GM10248 (cell line): Measurements from ENCODE around the gene CA10.

Experiments used
- CTCF ChIA-PET: fragments of 300-600 bp; sonication (Branson Sonifier 250); formaldehyde crosslinking; extraction: SDS; loops from one replicate; lab custom pipeline; 2021; ENCODE audit warnings: antibody characterized with exemption; lab: Yijun Ruan, JAX
- POLR2A ChIA-PET: fragments of 350-650 bp; sonication (Branson Sonifier 250); formaldehyde crosslinking; extraction: SDS; loops from one replicate; lab custom pipeline; 2020; ENCODE audit warnings: antibody characterized with exemption; lab: Yijun Ruan, JAX
- DNase-seq: peaks from one replicate; pipeline ENCODE4 v3.0.0; 2012; ENCODE audit errors: extremely low spot score
- TF ChIP-seq, protein P1 (sequence below): IDR thresholded peaks from 2 replicates; pipeline ENCODE4 v1.5.1; 2012; ENCODE audit warnings: mild to moderate bottlenecking, low read depth; ENCODE audit errors: extremely low read depth, missing control alignments, control extremely low read depth

The CA10 gene

DNA sequence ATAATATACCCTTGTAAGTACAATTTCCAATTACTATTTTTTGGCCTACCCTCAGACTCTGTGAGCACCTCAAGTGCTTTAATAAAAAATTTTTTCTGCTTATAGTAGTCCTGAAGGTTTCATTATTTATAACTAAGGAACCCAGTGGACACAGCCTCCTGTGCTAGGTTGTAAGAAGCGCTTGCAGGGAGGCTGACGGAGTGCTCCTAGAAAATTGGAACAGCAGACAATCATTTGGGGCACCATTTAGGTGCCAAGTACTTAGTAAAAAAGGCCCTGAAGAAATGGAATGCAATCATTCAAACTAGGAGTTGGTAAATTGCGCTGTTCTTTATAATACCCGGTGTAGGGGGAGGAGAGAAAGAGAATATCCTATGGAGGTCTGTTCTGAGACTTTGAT is 19.8 kb downstream of the CA10 start:
- CTCF ChIA-PET: no interaction called here
- POLR2A ChIA-PET: no interaction called here
- no peak for DNase-seq
- TF ChIP-seq, protein P1, sequence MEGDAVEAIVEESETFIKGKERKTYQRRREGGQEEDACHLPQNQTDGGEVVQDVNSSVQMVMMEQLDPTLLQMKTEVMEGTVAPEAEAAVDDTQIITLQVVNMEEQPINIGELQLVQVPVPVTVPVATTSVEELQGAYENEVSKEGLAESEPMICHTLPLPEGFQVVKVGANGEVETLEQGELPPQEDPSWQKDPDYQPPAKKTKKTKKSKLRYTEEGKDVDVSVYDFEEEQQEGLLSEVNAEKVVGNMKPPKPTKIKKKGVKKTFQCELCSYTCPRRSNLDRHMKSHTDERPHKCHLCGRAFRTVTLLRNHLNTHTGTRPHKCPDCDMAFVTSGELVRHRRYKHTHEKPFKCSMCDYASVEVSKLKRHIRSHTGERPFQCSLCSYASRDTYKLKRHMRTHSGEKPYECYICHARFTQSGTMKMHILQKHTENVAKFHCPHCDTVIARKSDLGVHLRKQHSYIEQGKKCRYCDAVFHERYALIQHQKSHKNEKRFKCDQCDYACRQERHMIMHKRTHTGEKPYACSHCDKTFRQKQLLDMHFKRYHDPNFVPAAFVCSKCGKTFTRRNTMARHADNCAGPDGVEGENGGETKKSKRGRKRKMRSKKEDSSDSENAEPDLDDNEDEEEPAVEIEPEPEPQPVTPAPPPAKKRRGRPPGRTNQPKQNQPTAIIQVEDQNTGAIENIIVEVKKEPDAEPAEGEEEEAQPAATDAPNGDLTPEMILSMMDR: no peak

- TF ChIP-seq, protein P1: no peak
- DNase-seq: no peak
- POLR2A ChIA-PET: no interaction called here
- CTCF ChIA-PET: no interaction called here
Observed at GRCh38 chr17:52138350-52138749, 20.2 kb downstream of the CA10 start.

DNA sequence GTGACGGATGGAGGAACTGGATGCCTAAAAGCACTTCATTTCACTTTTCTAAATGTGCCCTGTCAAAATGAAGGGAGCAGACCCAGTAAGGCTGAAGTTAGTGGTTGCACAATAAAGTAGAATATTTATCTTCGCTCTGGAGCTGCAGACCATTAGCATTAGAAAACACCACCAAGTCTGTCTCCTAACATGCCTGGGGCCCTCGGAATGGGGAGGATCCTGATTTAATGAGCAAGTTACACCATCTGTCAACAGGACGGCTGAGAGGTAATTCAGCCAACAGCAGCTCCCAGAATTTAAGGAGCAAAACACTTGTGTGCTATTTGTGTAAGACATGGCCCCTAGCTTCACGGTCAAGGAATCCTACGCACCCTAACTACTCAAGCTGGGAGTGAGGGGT is 22.3 kb downstream of the CA10 start:
- POLR2A ChIA-PET: no interaction called here
- CTCF ChIA-PET: interaction anchor here (2.7 kb wide), 1 partner anchor 10 kb away, joined by 8 read pairs; no protein-coding TSS in a partner anchor
- DNase-seq: no peak
- TF ChIP-seq, protein P1: no peak

- TF ChIP-seq, protein P1: no peak
- POLR2A ChIA-PET: no interaction called here
- CTCF ChIA-PET: interaction anchor here (1.5 to 2.7 kb wide), 2 partner anchors 8 to 29 kb away, joined by 6 to 8 read pairs; no protein-coding TSS in a partner anchor
- DNase-seq: no peak
Observed at GRCh38 chr17:52134641-52135040, 23.9 kb downstream of the CA10 start.

DNA sequence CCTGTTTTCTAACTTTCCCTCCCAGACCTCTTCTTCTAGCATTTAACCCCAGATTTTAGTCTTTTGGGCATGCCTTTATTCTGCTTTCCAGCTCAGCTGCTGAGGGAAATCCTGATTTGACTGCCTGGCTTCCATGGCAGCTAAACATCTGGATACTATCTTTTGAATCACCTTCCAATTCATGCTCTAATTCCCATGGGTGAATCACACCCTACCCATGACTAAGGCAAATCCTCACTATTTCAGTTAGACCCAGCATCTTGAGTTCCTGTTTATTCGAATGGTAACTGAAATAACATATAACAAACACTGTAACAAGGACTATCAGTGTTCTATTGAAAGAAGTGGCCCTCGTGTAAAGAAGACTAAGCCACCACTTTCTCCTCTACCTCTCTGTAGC is 29.8 kb downstream of the CA10 start:
- ChIA-PET POLR2A (no interaction called here), CTCF (no interaction called here)
- no peak for DNase-seq
- TF ChIP-seq, protein P1: no peak

GRCh38 chr17:52124993-52125392 is 33.5 kb downstream of the CA10 start:
- POLR2A ChIA-PET: no interaction called here
- DNase-seq: no peak
- CTCF ChIA-PET: interaction anchor here (0.9 to 2.0 kb wide), 3 partner anchors 10 to 18 kb away, joined by 3 to 7 read pairs (median 3); no protein-coding TSS in a partner anchor
- TF ChIP-seq, protein P1: no peak
